Measurements from ENCODE around the gene LYPD3.
"Not testable (repeated sequence)": the region's sequence is repeated elsewhere in the genome, so short reads cannot be mapped to it uniquely, and the experiment has no call there.

Gene LYPD3

DNA sequence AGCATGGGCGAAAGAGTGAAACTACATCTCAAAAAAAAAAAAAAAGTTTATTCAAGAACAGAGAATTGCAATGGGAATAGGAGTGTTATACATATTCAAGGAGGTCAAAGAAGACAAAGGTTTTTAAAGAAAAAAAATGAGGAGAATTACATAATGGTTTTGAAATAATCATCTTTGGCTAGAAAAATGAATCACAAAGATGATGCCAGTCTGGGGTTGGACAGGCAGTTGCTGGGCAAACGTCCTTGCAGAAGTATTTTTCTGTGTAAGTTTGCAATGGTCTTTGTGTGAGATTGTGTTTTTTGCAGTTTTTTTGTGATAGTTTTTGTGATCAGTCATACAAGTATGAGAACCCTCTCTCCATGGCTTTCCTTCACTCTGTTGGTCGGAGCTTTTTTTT is 23.7 kb downstream of the LYPD3 start:
- TF ChIP-seq, protein P1, sequence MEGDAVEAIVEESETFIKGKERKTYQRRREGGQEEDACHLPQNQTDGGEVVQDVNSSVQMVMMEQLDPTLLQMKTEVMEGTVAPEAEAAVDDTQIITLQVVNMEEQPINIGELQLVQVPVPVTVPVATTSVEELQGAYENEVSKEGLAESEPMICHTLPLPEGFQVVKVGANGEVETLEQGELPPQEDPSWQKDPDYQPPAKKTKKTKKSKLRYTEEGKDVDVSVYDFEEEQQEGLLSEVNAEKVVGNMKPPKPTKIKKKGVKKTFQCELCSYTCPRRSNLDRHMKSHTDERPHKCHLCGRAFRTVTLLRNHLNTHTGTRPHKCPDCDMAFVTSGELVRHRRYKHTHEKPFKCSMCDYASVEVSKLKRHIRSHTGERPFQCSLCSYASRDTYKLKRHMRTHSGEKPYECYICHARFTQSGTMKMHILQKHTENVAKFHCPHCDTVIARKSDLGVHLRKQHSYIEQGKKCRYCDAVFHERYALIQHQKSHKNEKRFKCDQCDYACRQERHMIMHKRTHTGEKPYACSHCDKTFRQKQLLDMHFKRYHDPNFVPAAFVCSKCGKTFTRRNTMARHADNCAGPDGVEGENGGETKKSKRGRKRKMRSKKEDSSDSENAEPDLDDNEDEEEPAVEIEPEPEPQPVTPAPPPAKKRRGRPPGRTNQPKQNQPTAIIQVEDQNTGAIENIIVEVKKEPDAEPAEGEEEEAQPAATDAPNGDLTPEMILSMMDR (IDR thresholded peaks at IDR 0.05; ENCODE audit: insufficient read depth, low read length, poor library complexity, severe bottlenecking): no peak
- DNase-seq (ENCODE audit: extremely low read depth, insufficient read length): no peak
- no peaks in the 10 kb centered on the region for H3K27me3 ChIP-seq (replicated peaks; ENCODE audit: control insufficient read depth, insufficient read depth, low read length)
- H3K4me3 ChIP-seq (replicated peaks; ENCODE audit: low read depth, low read length): no peak overlapping the region
- no peaks in the 10 kb centered on the region for H3K36me3 ChIP-seq (ENCODE audit: control insufficient read depth, insufficient read depth, low read length)

GRCh38 chr19:43439709-43440063 is 25.7 kb downstream of the LYPD3 start:
- no peaks in the 10 kb centered on the region for H3K27me3 ChIP-seq (replicated peaks; ENCODE audit: control insufficient read depth, insufficient read depth, low read length)
- no peak overlapping the region for H3K4me3 ChIP-seq (replicated peaks; ENCODE audit: low read depth, low read length)
- no peak for DNase-seq (ENCODE audit: extremely low read depth, insufficient read length)
- TF ChIP-seq, protein P1 (IDR thresholded peaks at IDR 0.05; ENCODE audit: insufficient read depth, low read length, poor library complexity, severe bottlenecking): no peak
- H3K36me3 ChIP-seq (ENCODE audit: control insufficient read depth, insufficient read depth, low read length): no peaks in the 10 kb centered on the region

DNA sequence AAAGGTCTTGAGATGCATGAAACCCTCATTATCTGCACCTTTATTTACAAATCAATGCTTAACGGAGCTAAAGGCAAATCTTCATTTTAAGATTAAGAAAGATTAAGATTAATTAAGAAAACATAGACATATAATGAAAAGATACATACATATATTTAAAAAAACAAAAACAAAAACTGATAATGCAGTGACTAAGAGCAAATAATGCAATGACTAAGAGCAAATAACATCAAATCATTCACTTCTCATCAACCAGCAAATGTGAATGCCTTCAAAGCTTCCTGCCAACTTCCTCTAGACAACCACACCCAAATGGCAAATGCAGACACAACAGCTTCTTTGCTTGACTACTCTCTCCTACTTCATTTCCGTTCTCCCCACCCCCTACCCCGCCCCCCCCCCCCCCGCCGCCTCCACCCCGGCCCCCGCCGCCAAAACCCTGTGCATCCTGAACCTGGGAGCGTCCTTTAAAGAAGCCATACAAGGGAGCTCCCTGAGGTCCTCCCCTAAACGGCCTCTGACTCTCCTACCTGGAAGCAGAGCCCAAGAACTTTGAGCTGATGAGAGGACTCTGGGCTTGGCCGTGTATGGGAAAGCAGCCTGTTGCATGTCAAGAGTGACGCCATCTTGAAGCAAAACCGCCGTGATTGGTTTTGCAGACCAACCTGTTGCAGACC is 26.2 kb downstream of the LYPD3 start:
- Histone ChIP-seq H3K36me3 (ENCODE audit: control insufficient read depth, insufficient read depth, low read length) (no peaks in the 10 kb centered on the region), H3K27me3 (replicated peaks; ENCODE audit: control insufficient read depth, insufficient read depth, low read length) (no peaks in the 10 kb centered on the region), H3K4me3 (replicated peaks; ENCODE audit: low read depth, low read length) (no peak overlapping the region)
- peak; percentile 16 for DNase-seq (ENCODE audit: extremely low read depth, insufficient read length)
- TF ChIP-seq, protein P1 (IDR thresholded peaks at IDR 0.05; ENCODE audit: insufficient read depth, low read length, poor library complexity, severe bottlenecking): no peak

DNA sequence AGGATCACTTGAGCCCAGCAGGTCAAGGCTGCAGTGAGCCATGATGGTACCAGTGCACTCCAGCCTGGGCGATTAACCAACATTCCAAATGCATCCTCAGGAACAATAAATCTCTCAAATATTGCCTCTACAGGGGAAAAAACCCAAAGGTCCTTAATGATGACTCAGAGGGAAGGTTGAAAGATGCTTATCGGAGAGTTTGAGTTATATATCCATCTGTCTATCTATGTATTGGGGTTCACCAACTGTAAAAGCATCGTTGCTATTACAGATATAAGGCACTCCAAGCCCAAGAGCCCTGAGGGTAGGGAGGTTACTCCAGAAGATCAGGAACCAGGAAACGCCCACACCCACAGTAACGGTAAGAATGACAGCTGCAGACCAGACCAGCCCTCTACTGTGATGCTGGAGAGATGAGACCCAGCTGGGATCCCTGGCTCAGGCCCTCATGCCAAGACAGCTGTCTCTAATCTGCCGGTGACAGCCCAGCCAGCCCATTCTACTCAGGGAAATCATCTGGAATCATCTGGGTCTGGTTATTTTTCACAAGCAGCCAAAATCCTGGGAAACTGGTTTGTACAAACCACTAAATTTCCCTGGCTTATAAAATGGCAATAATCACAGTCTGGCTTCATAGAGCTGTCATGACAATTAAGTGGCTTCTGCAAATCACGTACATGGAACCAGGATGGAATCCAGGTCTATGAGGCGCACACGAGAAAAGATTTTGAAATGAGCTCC is 26.9 kb downstream of the LYPD3 start:
- Histone ChIP-seq H3K36me3 (ENCODE audit: control insufficient read depth, insufficient read depth, low read length) (no peaks in the 10 kb centered on the region), H3K4me3 (replicated peaks; ENCODE audit: low read depth, low read length) (no peak overlapping the region), H3K27me3 (replicated peaks; ENCODE audit: control insufficient read depth, insufficient read depth, low read length) (no peaks in the 10 kb centered on the region)
- TF ChIP-seq, protein P1 (IDR thresholded peaks at IDR 0.05; ENCODE audit: insufficient read depth, low read length, poor library complexity, severe bottlenecking): no peak
- DNase-seq (ENCODE audit: extremely low read depth, insufficient read length): no peak

GRCh38 chr19:43437712-43438111 is 27.7 kb downstream of the LYPD3 start:
- no peak for DNase-seq (ENCODE audit: extremely low read depth, insufficient read length)
- TF ChIP-seq, protein P1 (IDR thresholded peaks at IDR 0.05; ENCODE audit: insufficient read depth, low read length, poor library complexity, severe bottlenecking): no peak

GRCh38 chr19:43437284-43437683 is 28.1 kb downstream of the LYPD3 start:
- not testable (repeated sequence) for H3K4me3 ChIP-seq (replicated peaks; ENCODE audit: low read depth, low read length); H3K36me3 ChIP-seq (ENCODE audit: control insufficient read depth, insufficient read depth, low read length); DNase-seq (ENCODE audit: extremely low read depth, insufficient read length); H3K27me3 ChIP-seq (replicated peaks; ENCODE audit: control insufficient read depth, insufficient read depth, low read length)

More at GRCh38 chr19:43437712-43438111, 27.7 kb downstream of the LYPD3 start:
- Histone ChIP-seq H3K4me3 (replicated peaks; ENCODE audit: low read depth, low read length) (no peak overlapping the region), H3K27me3 (replicated peaks; ENCODE audit: control insufficient read depth, insufficient read depth, low read length) (no peaks in the 10 kb centered on the region), H3K36me3 (ENCODE audit: control insufficient read depth, insufficient read depth, low read length) (no peaks in the 10 kb centered on the region)

Data from GM06990 (cell line).